SU-DHL-6 (cell line): ENCODE measurements around the gene SDK2.

Source experiments
- CTCF ChIP-seq: fragments of 200-600 bp; sonication (generic); IDR thresholded peaks from one replicate; pipeline ENCODE4 v1.5.1; 2017; ENCODE audit warnings: antibody characterized with exemption, mild to moderate bottlenecking, low read length, moderate library complexity; ENCODE audit not compliant: insufficient read depth, poor library complexity, severe bottlenecking
- EZH2phosphoT487 ChIP-seq: fragments of 200-600 bp; sonication (generic), shearing (Covaris generic); conservative IDR thresholded peaks from 2 replicates; pipeline ENCODE4 v1.6.1; 2018; ENCODE audit warnings: mild to moderate bottlenecking, antibody characterized with exemption, low read length, moderate library complexity, mixed read lengths

- no peak for TF ChIP-seq CTCF
- TF ChIP-seq EZH2phosphoT487: no peak
These were observed 111.8 kb downstream of the SDK2 start for GRCh38 chr17:73532421-73532901.
